Activated CD8-positive, alpha-beta memory T cell treated with anti-CD3 and anti-CD28 coated beads for 36 hours (primary cell): Measurements from ENCODE around the gene EML2. TPM values are rescaled to one million over a fixed set of nuclear protein-coding genes. Genes with fewer than 3 reads are reported as not detected.
"Not testable (repeated sequence)": the region's sequence is repeated elsewhere in the genome, so short reads cannot be mapped to it uniquely, and the experiment has no call there.

Experiments
- CTCF ChIA-PET: fragments of 350-600 bp; sonication (Branson Sonifier 250); formaldehyde crosslinking; loops from one replicate; lab custom pipeline; 2021; ENCODE audit warnings: antibody characterized with exemption; lab: Charles Lee
- POLR2A ChIA-PET: fragments of 350-600 bp; sonication (Branson Sonifier 250); formaldehyde crosslinking; loops from one replicate; lab custom pipeline; 2021; ENCODE audit warnings: antibody characterized with exemption; lab: Charles Lee
- total RNA-seq, 2 experiments: library from RNA; stranded (reverse); gene quantifications; one replicate each; pipeline ENCODE4 v1.2.3, GENCODE V29; 2021

EML2 gene
- total RNA-seq, 2 experiments from 2014 or later = 121 to 122 TPM

GRCh38 chr19:45636902-45637301 lies 2.3 kb downstream of the EML2 start:
- CTCF ChIA-PET = interaction anchor here (0.7 to 1.7 kb wide), 3 partner anchors 10 to 81 kb away, joined by 3 to 7 read pairs (median 6); partner anchors contain the start of gene GIPR
- POLR2A ChIA-PET = no interaction called here

- ChIA-PET CTCF (no interaction called here), POLR2A (no interaction called here)
Observed at GRCh38 chr19:45636275-45636674, 2.9 kb downstream of the EML2 start.

- ChIA-PET POLR2A (interaction anchor here (3.6 kb wide), 1 partner anchor 9 kb away, joined by 29 read pairs; no protein-coding TSS in a partner anchor), CTCF (interaction anchor here (0.7 to 3.0 kb wide), 4 partner anchors 10 to 148 kb away, joined by 3 to 27 read pairs (median 5); no protein-coding TSS in a partner anchor)
Observed at GRCh38 chr19:45632468-45633196, 6.6 kb downstream of the EML2 start.

GRCh38 chr19:45630463-45630862 lies 8.7 kb downstream of the EML2 start:
- POLR2A ChIA-PET = interaction anchor here (0.6 to 3.6 kb wide), 5 partner anchors 11 to 175 kb away, joined by 3 to 29 read pairs (median 4); partner anchors contain the start of gene QPCTL

GRCh38 chr19:45629704-45630103 lies 9.5 kb downstream of the EML2 start:
- CTCF ChIA-PET = no interaction called here

More at GRCh38 chr19:45630463-45630862, 8.7 kb downstream of the EML2 start:
- CTCF ChIA-PET = interaction anchor here (0.7 to 3.0 kb wide), 4 partner anchors 12 to 49 kb away, joined by 3 to 27 read pairs (median 3); no protein-coding TSS in a partner anchor

GRCh38 chr19:45628219-45628618 lies 11.0 kb downstream of the EML2 start:
- POLR2A ChIA-PET = interaction anchor here (1.1 kb wide), 1 partner anchor 9 kb away, joined by 3 read pairs; no protein-coding TSS in a partner anchor
- CTCF ChIA-PET = not testable (repeated sequence)

More at GRCh38 chr19:45629704-45630103, 9.5 kb downstream of the EML2 start:
- POLR2A ChIA-PET = interaction anchor here (0.7 to 3.6 kb wide), 2 partner anchors 9 to 12 kb away, joined by 4 to 29 read pairs; no protein-coding TSS in a partner anchor

- POLR2A ChIA-PET = no interaction called here
- CTCF ChIA-PET = no interaction called here
Observed at GRCh38 chr19:45623984-45624383, 15.2 kb downstream of the EML2 start.

GRCh38 chr19:45621976-45622503 lies 17.2 kb downstream of the EML2 start:
- ChIA-PET CTCF (interaction anchor here (0.6 to 2.5 kb wide), 2 partner anchors 16 to 113 kb away, joined by 3 to 7 read pairs; no protein-coding TSS in a partner anchor), POLR2A (interaction anchor here (1.4 kb wide), 1 partner anchor 24 kb away, joined by 4 read pairs; no protein-coding TSS in a partner anchor)

- CTCF ChIA-PET = interaction anchor here (2.5 kb wide), 1 partner anchor 15 kb away, joined by 7 read pairs; no protein-coding TSS in a partner anchor
- POLR2A ChIA-PET = no interaction called here
Observed at GRCh38 chr19:45621389-45621788, 17.8 kb downstream of the EML2 start.

GRCh38 chr19:45616704-45617017 lies 22.5 kb downstream of the EML2 start:
- POLR2A ChIA-PET = interaction anchor here (4.2 kb wide), 1 partner anchor 25 kb away, joined by 37 read pairs; no protein-coding TSS in a partner anchor
- CTCF ChIA-PET = interaction anchor here (9.9 kb wide), 1 partner anchor 25 kb away, joined by 57 read pairs; the partner anchor contains the start of gene EML2

GRCh38 chr19:45615795-45616703 lies 23.1 kb downstream of the EML2 start:
- ChIA-PET CTCF (interaction anchor here (0.5 to 9.9 kb wide), 3 partner anchors 25 to 110 kb away, joined by 3 to 57 read pairs (median 3); partner anchors contain the start of genes EML2, QPCTL and SNRPD2), POLR2A (interaction anchor here (0.6 to 4.2 kb wide), 2 partner anchors 15 to 26 kb away, joined by 3 to 37 read pairs; no protein-coding TSS in a partner anchor)

- CTCF ChIA-PET = interaction anchor here (1.3 to 9.9 kb wide), 3 partner anchors 26 to 31 kb away, joined by 3 to 57 read pairs (median 4); partner anchors contain the start of genes EML2 and OPA3
- POLR2A ChIA-PET = interaction anchor here (1.2 to 4.2 kb wide), 2 partner anchors 23 to 27 kb away, joined by 7 to 37 read pairs; no protein-coding TSS in a partner anchor
Observed at GRCh38 chr19:45615056-45615455, 24.1 kb downstream of the EML2 start.

- CTCF ChIA-PET = interaction anchor here (0.6 to 9.9 kb wide), 4 partner anchors 27 to 83 kb away, joined by 3 to 57 read pairs (median 4); partner anchors contain the start of genes EML2 and OPA3
- POLR2A ChIA-PET = interaction anchor here (0.5 to 4.2 kb wide), 5 partner anchors 10 to 51 kb away, joined by 3 to 37 read pairs (median 4); no protein-coding TSS in a partner anchor
Observed at GRCh38 chr19:45613926-45614725, 25.1 kb downstream of the EML2 start.

- POLR2A ChIA-PET = no interaction called here
- CTCF ChIA-PET = no interaction called here
Observed at GRCh38 chr19:45608948-45609347, 30.2 kb downstream of the EML2 start.

- ChIA-PET CTCF (interaction anchor here (1.1 to 2.4 kb wide), 5 partner anchors 8 to 112 kb away, joined by 3 to 11 read pairs (median 4); no protein-coding TSS in a partner anchor), POLR2A (no interaction called here)
Observed at GRCh38 chr19:45607071-45608029, 31.8 kb downstream of the EML2 start.
